Measurements from ENCODE around the gene ANXA6.

ANXA6 gene

DNA sequence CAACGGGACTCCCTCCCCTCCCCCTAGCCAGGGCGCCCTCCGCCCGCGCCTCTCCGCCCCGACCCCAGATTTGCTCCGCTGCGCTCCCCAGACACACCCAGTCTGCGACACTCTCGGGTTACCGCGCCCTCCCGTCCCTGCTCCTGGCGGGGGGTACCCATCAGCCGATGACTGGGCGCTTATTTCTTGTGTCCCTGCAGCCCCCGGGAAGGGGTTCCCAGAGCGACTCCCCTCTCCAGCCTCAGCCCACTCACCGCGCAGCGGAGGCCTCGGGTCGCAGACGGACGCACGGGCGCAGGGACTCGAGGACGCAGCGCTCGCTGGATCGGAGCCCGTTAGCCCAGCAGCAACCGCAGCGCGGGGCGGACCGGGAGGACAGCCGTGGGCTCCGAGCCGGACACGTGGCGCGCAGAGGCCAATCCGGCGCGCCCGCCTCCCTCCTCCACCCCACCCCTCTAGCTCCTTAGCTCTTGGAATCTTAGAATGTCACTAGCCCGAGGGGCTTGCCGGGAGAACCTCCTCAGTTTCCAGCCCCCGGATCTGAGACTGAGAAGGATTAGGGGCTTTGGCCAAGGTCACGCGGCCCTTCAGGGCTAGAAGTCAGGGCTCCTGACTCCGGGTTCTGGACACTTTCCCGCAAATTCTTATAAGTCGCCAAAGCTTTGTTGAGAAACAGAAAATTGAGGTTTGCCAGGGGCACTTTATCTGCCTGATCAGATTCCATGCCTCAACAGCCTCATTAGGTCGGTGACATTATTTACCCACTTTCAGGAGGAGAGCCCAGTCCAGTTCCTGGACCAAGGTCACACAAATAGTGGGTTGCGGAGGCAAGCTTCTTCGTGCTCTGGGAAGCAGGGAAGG is at the start of gene ANXA6 (continued):
- TF ChIP-seq, protein P1, sequence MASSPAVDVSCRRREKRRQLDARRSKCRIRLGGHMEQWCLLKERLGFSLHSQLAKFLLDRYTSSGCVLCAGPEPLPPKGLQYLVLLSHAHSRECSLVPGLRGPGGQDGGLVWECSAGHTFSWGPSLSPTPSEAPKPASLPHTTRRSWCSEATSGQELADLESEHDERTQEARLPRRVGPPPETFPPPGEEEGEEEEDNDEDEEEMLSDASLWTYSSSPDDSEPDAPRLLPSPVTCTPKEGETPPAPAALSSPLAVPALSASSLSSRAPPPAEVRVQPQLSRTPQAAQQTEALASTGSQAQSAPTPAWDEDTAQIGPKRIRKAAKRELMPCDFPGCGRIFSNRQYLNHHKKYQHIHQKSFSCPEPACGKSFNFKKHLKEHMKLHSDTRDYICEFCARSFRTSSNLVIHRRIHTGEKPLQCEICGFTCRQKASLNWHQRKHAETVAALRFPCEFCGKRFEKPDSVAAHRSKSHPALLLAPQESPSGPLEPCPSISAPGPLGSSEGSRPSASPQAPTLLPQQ (tag by site-specific recombination; IDR thresholded peaks at IDR 0.05): peak; percentile 69
- 0 out of 2 replicates have a peak, but pooled peaks have one; percentile 8 for TF ChIP-seq ZBTB48 (tag by site-specific recombination; IDR thresholded peaks at IDR 0.05)
- no peak for TF ChIP-seq TCF7L2 (IDR thresholded peaks at IDR 0.05; ENCODE audit: borderline replicate concordance, low read depth, low read length)
- TF ChIP-seq GLI4 (tag by site-specific recombination; IDR thresholded peaks at IDR 0.05): no peak
- no peak for TF ChIP-seq ZNF416 (tag by site-specific recombination; IDR thresholded peaks at IDR 0.05)
- TF ChIP-seq ZNF510 (tag by site-specific recombination; IDR thresholded peaks at IDR 0.05; ENCODE audit: insufficient replicate concordance): no peak
- TF ChIP-seq ZNF133 (tag by site-specific recombination; IDR thresholded peaks at IDR 0.05): no peak
- TF ChIP-seq, protein P2, sequence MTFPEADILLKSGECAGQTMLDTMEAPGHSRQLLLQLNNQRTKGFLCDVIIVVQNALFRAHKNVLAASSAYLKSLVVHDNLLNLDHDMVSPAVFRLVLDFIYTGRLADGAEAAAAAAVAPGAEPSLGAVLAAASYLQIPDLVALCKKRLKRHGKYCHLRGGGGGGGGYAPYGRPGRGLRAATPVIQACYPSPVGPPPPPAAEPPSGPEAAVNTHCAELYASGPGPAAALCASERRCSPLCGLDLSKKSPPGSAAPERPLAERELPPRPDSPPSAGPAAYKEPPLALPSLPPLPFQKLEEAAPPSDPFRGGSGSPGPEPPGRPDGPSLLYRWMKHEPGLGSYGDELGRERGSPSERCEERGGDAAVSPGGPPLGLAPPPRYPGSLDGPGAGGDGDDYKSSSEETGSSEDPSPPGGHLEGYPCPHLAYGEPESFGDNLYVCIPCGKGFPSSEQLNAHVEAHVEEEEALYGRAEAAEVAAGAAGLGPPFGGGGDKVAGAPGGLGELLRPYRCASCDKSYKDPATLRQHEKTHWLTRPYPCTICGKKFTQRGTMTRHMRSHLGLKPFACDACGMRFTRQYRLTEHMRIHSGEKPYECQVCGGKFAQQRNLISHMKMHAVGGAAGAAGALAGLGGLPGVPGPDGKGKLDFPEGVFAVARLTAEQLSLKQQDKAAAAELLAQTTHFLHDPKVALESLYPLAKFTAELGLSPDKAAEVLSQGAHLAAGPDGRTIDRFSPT (tag by site-specific recombination; IDR thresholded peaks at IDR 0.05): peak; percentile 32; the same call in 1 of the 2 replicates

DNA sequence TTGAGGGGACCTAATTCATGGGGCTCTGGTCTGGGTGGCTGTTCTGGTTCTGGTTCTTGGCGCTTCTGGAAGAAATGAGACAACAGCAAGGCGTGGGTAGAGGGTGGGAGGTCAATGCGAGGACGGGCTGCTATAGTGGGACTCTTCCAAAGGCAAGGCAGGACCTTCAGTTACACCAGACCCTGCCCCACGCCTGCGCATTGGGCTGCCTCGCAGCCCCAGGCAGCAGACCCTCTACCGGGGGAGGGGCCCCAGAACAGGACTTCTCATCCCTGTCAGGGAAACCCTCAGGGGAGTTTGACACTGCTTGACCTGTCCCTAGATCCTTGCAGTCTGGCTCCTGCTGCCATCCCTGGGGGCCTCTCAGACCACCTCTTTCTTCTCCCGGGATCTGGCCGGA is 47.8 kb upstream of the ANXA6 start:
- ChIA-PET CTCF (interaction anchor here (1.1 kb wide), 1 partner anchor 32 kb away, joined by 4 read pairs; no protein-coding TSS in a partner anchor), POLR2A (no interaction called here)
- peaks cover 0 to 6% of the 10 kb centered on the region in 2 experiments; a peak in 1 of 3 replicates for H3K36me3 ChIP-seq (ENCODE audit: control insufficient read depth in 2 of 2, insufficient read depth in 1 of 2, low read length in 2 of 2)
- H3K9me3 ChIP-seq (ENCODE audit: control insufficient read depth, insufficient read depth, low read depth, low read length): no peaks in the 10 kb centered on the region
- H3K27ac ChIP-seq (ENCODE audit: extremely low read depth, low read depth, low read length): no peak overlapping the region
- H3K4me1 ChIP-seq (ENCODE audit: control insufficient read depth, insufficient read depth, low read length): no peaks in the 10 kb centered on the region
- no peak overlapping the region for H3K4me3 ChIP-seq (ENCODE audit: low read depth, low read length)
- TF ChIP-seq, protein P3, sequence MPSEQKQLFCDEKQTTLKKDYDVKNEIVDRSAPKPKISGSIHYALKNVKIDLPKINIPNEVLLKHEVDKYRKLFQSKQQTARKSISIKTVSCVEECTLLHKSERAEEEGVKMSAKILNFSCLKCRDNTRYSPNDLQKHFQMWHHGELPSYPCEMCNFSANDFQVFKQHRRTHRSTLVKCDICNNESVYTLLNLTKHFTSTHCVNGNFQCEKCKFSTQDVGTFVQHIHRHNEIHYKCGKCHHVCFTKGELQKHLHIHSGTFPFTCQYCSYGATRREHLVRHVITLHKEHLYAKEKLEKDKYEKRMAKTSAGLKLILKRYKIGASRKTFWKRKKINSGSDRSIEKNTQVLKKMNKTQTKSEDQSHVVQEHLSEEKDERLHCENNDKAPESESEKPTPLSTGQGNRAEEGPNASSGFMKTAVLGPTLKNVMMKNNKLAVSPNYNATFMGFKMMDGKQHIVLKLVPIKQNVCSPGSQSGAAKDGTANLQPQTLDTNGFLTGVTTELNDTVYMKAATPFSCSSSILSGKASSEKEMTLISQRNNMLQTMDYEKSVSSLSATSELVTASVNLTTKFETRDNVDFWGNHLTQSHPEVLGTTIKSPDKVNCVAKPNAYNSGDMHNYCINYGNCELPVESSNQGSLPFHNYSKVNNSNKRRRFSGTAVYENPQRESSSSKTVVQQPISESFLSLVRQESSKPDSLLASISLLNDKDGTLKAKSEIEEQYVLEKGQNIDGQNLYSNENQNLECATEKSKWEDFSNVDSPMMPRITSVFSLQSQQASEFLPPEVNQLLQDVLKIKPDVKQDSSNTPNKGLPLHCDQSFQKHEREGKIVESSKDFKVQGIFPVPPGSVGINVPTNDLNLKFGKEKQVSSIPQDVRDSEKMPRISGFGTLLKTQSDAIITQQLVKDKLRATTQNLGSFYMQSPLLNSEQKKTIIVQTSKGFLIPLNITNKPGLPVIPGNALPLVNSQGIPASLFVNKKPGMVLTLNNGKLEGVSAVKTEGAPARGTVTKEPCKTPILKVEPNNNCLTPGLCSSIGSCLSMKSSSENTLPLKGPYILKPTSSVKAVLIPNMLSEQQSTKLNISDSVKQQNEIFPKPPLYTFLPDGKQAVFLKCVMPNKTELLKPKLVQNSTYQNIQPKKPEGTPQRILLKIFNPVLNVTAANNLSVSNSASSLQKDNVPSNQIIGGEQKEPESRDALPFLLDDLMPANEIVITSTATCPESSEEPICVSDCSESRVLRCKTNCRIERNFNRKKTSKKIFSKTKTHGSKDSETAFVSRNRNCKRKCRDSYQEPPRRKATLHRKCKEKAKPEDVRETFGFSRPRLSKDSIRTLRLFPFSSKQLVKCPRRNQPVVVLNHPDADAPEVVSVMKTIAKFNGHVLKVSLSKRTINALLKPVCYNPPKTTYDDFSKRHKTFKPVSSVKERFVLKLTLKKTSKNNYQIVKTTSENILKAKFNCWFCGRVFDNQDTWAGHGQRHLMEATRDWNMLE (tag by site-specific recombination; conservative IDR thresholded peaks at IDR 0.05; ENCODE audit: low read depth): no peak
- TF ChIP-seq ZBTB7A (tag by site-specific recombination; IDR thresholded peaks at IDR 0.05; ENCODE audit: low read depth) (no peak), ZNF664 (tag by site-specific recombination; IDR thresholded peaks at IDR 0.05) (no peak), ZNF121 (tag by site-specific recombination; IDR thresholded peaks at IDR 0.05) (no peak), ZNF610 (tag by site-specific recombination; IDR thresholded peaks at IDR 0.05; ENCODE audit: borderline replicate concordance) (no peak)
- TF ChIP-seq, protein P1 (tag by site-specific recombination; IDR thresholded peaks at IDR 0.05): no peak

All from HEK293 (cell line).